ENCODE results near the gene CMTR1.

DNA sequence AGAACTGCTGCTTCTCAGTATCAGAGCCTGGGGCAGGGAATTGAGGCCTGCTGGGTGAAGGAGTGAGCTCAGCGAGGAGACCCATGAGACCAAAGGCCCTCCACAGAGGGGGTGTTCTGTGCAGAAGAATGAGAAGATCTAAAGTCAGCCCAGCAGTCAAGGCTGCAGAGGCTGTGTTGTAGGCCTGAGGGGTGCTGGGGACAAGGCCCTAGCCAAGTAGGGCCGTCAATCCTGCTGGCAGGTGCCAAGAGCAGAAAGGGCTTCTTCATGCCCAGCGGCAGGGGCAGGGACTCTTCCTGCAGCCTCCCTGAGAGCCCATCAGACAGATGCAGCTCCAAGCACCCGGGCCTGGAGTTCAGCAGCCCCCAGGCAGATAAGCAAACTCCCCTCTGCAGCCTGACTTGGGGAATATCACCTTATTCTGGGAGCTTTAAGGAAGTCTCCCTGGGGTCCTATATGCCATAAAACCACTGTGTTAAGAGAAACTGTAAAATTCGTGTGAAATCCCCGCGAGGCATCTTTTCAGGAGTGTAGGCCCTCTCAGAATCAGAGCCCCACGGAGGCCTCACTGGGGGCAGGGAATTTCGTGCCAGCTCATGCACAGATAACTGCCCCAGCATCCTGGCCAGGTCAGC, 57.6 kb downstream of the CMTR1 start:
- TF ChIP-seq, protein P1, sequence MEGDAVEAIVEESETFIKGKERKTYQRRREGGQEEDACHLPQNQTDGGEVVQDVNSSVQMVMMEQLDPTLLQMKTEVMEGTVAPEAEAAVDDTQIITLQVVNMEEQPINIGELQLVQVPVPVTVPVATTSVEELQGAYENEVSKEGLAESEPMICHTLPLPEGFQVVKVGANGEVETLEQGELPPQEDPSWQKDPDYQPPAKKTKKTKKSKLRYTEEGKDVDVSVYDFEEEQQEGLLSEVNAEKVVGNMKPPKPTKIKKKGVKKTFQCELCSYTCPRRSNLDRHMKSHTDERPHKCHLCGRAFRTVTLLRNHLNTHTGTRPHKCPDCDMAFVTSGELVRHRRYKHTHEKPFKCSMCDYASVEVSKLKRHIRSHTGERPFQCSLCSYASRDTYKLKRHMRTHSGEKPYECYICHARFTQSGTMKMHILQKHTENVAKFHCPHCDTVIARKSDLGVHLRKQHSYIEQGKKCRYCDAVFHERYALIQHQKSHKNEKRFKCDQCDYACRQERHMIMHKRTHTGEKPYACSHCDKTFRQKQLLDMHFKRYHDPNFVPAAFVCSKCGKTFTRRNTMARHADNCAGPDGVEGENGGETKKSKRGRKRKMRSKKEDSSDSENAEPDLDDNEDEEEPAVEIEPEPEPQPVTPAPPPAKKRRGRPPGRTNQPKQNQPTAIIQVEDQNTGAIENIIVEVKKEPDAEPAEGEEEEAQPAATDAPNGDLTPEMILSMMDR (conservative IDR thresholded peaks at IDR 0.05): no peak
- TF ChIP-seq ZFX (IDR thresholded peaks at IDR 0.05): no peak
